Activated CD4-positive, alpha-beta T cell treated with anti-CD3 and anti-CD28 coated beads, Interleukin-2, amount 50 U/mL, for 48 hours (primary cell): ENCODE results near the gene NBAS.
"Not testable (repeated sequence)": the region's sequence is repeated elsewhere in the genome, so short reads cannot be mapped to it uniquely, and the experiment has no call there.

Experiments
- DNase-seq, 2 experiments: peaks; one replicate each; pipeline ENCODE4 v3.0.0-alpha.2; 2020

NBAS gene

DNA sequence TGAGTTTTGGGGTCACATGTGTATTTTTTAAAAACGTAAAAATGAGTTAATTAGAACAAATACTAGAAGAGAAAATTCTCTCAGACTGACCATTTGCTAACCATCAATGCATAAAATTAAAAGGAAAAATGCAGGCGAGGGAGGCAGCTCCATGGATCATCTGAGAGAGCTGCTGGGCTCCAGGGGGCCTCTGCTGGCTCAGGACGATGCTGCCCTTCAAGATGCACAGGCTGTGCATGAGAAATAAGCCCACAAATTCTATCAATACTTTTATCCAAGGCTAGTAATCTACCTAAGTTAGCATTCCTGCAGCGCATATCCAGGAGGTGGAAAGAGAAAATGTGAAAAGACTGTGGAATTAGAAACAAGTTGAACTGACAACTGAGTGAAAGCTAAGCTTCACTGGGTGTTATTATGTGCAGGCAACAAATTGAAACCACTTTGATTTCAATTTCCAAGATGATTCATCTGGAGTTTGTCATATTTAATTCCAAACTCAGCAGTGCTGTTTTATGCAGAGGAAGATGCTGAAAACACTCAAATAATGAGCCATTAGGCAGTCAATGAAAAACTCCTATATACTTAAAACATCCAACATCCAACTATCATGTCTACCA is 261.1 kb downstream of the NBAS start:
- no peak for DNase-seq

GRCh38 chr2:15298770-15299169 is 262.4 kb downstream of the NBAS start:
- DNase-seq: no peak

GRCh38 chr2:15293262-15293937 is 267.7 kb downstream of the NBAS start:
- DNase-seq: no peak

DNA sequence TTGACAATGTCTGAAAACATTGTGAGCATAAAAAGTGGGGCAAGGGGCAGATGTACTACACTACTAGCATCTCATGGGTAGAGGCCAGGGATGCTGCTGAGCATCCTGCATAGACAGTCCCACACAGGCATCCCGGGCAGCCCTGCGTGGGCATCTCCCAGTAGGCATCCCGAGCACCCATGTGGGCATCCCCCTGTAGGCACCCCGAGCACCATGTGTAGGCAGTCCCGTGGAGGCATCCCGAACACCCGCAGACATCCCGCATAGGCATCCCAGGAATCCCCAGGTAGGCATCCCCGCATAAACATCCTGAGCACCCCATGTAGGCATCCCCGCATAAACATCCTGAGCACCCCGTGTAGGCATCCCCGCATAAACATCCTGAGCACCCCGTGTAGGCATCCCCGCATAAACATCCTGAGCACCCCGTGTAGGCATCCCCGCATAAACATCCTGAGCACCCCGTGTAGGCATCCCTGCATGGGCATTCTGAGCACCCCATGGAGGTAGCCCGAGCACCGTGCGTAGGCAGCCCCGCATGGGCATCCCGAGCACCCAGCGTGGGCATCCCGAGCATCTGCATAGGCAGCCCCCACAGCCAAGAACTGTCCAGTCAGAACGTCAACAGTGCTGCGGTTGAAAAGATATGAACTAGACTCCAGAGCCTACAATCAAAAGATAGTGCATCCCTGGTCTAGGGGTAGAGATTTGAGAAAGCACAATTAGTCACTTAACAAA is 273.5 kb downstream of the NBAS start:
- no peak for DNase-seq

GRCh38 chr2:15284614-15285013 is 276.5 kb downstream of the NBAS start:
- no peak for DNase-seq

GRCh38 chr2:15281681-15282080 is 279.5 kb downstream of the NBAS start:
- no peak for DNase-seq

- DNase-seq: no peak
Measured at GRCh38 chr2:15279201-15279876, 281.8 kb downstream of the NBAS start.

DNA sequence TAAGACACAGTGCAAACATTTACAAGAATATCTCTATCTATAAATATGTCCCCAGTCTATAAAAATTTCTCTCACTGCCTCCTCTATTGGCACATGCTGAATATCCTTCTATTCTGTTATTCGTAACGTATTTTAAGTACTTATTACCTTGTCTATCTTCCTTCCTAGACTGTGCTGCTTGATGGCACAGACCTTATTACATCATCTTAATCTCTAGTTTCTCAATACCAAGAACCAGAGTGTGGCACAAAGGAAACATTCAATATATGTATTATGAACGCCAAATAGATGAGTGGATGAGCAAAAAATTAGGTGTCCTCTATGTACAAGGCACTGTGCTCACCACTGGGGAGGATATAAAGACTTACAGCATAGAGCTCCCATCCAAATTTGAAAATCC is 282.8 kb downstream of the NBAS start:
- no peak for DNase-seq

GRCh38 chr2:15275346-15275745 is 285.8 kb downstream of the NBAS start:
- DNase-seq: no peak

DNA sequence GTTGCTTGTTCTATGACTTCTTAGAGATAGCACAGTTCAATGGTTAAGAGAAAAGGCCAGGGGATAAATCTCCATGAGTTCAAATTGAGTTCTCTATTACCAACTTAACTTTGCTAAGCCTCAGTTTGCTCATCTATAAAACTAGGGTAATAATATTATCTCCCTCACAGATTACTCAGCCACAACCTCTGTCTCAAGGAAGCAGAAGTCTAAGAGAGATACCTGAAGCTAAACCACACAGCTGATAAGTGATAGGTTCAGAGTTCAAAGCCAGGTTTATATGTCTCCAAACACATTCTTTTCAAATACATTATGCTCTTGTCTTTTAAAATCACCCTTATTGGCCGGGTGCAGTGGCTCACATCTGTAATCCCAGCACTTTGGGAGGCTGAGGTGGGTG is 287.7 kb downstream of the NBAS start:
- no peak for DNase-seq

- DNase-seq: no peak
Measured at GRCh38 chr2:15272942-15273341, 288.2 kb downstream of the NBAS start.

GRCh38 chr2:15271941-15272542 is 289.1 kb downstream of the NBAS start:
- no peak for DNase-seq

GRCh38 chr2:15271276-15271675 is 289.9 kb downstream of the NBAS start:
- DNase-seq: no peak

GRCh38 chr2:15269043-15269442 is 292.1 kb downstream of the NBAS start:
- no peak for DNase-seq

- no peak for DNase-seq
Measured at GRCh38 chr2:15265889-15266288, 295.2 kb downstream of the NBAS start.

DNA sequence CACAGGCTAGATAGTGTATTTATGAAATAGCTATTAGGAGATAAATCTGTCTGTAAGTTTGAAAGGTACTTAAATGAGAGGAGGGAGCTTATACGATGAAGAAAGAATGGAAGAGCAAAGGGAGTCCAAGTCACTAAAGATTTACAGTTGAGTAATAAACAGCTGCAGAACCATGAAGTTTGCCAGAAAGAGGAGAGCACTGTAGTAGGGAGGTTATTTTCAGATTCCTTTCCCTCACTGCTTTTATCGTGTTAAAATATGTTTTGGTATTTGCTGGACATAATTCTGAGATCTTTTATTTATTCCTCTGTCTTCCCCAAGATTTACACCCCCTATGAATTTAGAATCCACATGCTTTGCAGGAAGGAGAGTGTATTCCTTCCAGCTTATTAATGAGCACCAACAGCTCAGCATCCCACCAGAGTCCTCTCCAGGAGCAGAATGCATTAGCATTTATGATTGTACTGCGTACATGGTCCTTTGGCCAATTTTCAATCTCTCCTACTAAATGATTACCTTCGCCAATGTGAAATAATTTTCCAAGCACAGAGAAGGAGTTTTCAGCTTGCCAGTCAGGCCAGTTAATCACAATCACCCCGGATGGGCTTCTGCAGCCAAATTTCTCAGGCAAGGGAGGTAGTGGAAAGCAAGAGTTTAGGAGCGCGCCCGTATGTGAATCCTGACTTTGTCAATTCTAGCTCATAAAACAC is 297.0 kb downstream of the NBAS start:
- DNase-seq: no peak

DNA sequence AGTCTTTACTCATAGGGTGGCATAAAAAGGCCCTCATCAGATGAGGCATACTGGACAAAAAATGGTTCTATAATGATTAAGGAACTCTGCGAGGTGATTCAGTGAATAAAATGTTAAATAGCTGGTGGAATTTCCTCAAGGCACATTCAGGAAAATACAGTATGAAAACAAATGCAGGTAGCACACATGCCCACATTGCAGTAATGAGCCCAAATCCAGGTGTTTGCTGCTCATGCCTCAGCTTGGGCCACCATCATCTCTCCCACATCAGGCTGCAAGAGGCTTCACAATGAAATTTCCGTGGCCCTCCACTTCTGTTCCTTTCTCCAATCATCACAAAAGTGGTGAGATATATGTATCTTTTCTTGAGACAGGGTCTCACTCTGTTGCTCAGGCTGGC is 298.3 kb downstream of the NBAS start:
- DNase-seq: no peak

GRCh38 chr2:15260835-15261234 is 300.3 kb downstream of the NBAS start:
- DNase-seq: no peak

DNA sequence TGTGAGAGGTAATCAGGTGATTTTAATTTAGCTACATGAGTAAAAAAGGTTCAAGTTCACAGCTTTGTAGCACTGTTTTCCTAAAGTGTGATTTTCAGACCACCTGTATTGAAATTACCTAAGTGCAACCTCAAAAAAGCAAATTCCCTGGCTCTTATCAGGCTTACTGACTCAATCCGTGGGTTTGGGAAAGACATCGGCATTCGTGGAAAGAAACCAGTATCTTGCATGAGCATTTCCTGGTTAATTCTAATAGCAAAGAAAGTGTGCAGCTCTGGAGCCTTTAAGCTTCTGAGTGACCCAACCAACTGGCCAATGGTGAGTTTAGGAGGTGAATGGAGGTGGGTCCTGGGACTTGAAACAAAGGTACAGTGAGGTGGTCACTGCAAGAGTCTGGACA is 300.9 kb downstream of the NBAS start:
- no peak for DNase-seq

- DNase-seq: no peak
Measured at GRCh38 chr2:15259356-15259756, 301.8 kb downstream of the NBAS start.

- not testable (repeated sequence) for DNase-seq
Measured at GRCh38 chr2:15258385-15258784, 302.7 kb downstream of the NBAS start.

DNA sequence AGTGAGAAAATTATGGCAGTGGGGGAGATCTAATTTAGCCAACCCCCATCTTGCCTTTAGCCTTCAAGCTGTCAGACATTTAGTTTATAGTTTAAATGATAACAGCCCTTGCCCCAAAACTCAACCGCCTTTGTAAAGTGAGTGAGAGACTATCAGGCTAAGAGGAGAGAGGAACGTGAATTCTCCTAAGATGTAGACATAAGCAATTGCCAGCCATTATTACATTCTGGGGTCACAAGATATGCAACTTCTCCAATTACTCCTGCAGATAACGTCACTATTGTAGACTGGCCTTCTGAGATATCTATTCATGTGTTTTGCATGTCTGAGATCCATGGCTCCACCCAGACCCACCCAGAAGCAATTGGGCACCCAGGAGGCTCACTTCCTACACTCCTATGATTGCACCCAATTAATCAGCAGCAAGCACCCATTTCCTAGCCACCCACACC is 307.3 kb downstream of the NBAS start:
- DNase-seq: no peak

DNA sequence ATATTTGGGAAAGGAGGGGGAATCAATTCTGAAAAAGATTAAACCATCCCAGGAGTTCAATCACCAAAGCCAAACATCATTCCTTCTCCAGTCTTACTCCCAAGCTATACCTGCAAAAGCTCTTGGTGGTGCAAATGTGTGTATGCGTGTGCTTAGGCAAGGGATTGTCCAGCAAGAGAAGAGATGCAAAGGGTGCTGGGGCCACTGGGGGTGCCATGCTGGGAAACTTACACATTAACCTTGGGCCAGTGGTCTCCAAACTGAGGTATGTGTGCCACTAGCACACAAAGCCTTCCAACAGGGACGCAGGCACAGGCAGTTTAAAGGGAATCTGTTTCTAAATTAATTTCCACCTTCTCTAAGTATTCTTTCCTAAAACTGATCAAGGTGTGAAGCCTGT is 307.9 kb downstream of the NBAS start:
- DNase-seq: no peak
